ENCODE data around the gene CD209. TPM values are rescaled to one million over a fixed set of nuclear protein-coding genes. Genes with fewer than 3 reads are reported as not detected.

CD209 gene
- total and polyA plus RNA-seq, 2 donors (not counting 3 experiments of a cell fraction or from before 2014, with no cell fraction given): not detected

GRCh38 chr19:7739211-7739755 lies 8.1 kb downstream of the CD209 start:
- BruUV-seq (replicated peaks): no TSS peak
- Histone ChIP-seq H3K36me3 (ENCODE audit: control insufficient read depth in 2 of 2, extremely low read depth in 1 of 2, insufficient read depth in 2 of 2, low read length in 2 of 2) (no peaks in the 10 kb centered on the region), H4K20me1 (replicated peaks; ENCODE audit: control insufficient read depth, extremely low read depth, insufficient read depth, low read length) (no peaks in the 10 kb centered on the region), H2AFZ (ENCODE audit: low read depth, low read length) (no peak overlapping the region), H3K9me1 (replicated peaks; ENCODE audit: control insufficient read depth, extremely low read depth, insufficient read depth, low read length) (no peaks in the 10 kb centered on the region), H3K27ac (ENCODE audit: insufficient read depth, low read depth, low read length) (no peak overlapping the region), H3K4me2 (ENCODE audit: insufficient read depth, low read length) (no peak overlapping the region), H3K27me3 (ENCODE audit: control insufficient read depth in 2 of 2, insufficient read depth in 2 of 2, low read length in 2 of 2) (peaks cover 2 to 5% of the 10 kb centered on the region in 2 experiments), H3K4me1 (ENCODE audit: control insufficient read depth, extremely low read depth, insufficient read depth, low read length) (no peaks in the 10 kb centered on the region), H3K9me3 (replicated peaks; ENCODE audit: control insufficient read depth, insufficient read depth, low read length) (no peaks in the 10 kb centered on the region), H3K9ac (replicated peaks; ENCODE audit: extremely low read depth, insufficient read depth, low read length) (no peak overlapping the region), H3K79me2 (ENCODE audit: control insufficient read depth, insufficient read depth, low read length) (no peaks in the 10 kb centered on the region), H3K4me3 (replicated peaks in 1 of 3; ENCODE audit: insufficient read depth in 1 of 3, low read depth in 1 of 3, low read length in 3 of 3) (no peak overlapping the region)
- no peak for TF ChIP-seq FOS (IDR thresholded peaks at IDR 0.05; ENCODE audit: borderline replicate concordance, insufficient read depth, low read length)
- no peak for TF ChIP-seq GATA2 (IDR thresholded peaks at IDR 0.05; ENCODE audit: insufficient read depth, insufficient read length, low read depth, low read length)
- TF ChIP-seq POLR2A (IDR thresholded peaks at IDR 0.05; ENCODE audit: low read depth, low read length): no peak
- no peak for TF ChIP-seq EZH2 (IDR thresholded peaks at IDR 0.05; ENCODE audit: borderline replicate concordance, low read depth, low read length, severe bottlenecking)
- no peak for TF ChIP-seq JUN (IDR thresholded peaks at IDR 0.05; ENCODE audit: borderline replicate concordance, insufficient read depth, insufficient read length, low read depth)
- no peak for TF ChIP-seq MAX (IDR thresholded peaks at IDR 0.05; ENCODE audit: insufficient read depth, insufficient read length)
- TF ChIP-seq POLR2AphosphoS5 (IDR thresholded peaks at IDR 0.05; ENCODE audit: insufficient read depth, low read depth, low read length): no peak
- no peak for TF ChIP-seq MYC (IDR thresholded peaks at IDR 0.05; ENCODE audit: low read depth, low read length)
- TF ChIP-seq, protein P1, sequence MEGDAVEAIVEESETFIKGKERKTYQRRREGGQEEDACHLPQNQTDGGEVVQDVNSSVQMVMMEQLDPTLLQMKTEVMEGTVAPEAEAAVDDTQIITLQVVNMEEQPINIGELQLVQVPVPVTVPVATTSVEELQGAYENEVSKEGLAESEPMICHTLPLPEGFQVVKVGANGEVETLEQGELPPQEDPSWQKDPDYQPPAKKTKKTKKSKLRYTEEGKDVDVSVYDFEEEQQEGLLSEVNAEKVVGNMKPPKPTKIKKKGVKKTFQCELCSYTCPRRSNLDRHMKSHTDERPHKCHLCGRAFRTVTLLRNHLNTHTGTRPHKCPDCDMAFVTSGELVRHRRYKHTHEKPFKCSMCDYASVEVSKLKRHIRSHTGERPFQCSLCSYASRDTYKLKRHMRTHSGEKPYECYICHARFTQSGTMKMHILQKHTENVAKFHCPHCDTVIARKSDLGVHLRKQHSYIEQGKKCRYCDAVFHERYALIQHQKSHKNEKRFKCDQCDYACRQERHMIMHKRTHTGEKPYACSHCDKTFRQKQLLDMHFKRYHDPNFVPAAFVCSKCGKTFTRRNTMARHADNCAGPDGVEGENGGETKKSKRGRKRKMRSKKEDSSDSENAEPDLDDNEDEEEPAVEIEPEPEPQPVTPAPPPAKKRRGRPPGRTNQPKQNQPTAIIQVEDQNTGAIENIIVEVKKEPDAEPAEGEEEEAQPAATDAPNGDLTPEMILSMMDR (IDR thresholded peaks at IDR 0.05; ENCODE audit: extremely low read depth in 1 of 2, insufficient read depth in 1 of 2, low read depth in 1 of 2, low read length in 2 of 2): no peak
- DNase-seq (ENCODE audit: low read depth, low spot score): no peak
- dilution Hi-C loops (cut with MboI; ENCODE audit: extremely low pct_ligation_motif_present, low sequenced_read_pairs): no loop called here
- ChIA-PET CTCF (interaction anchor here (0.7 to 1.4 kb wide), 3 partner anchors 8 to 61 kb away, joined by 3 to 6 read pairs (median 3); partner anchors contain the start of gene CD209), POLR2A (no interaction called here)
- intact Hi-C loops (cut with micrococcal nuclease): no loop called here
- FAIRE-seq: no peak

Measured in endothelial cell of umbilical vein (primary cell).